PC-3 (cell line): ENCODE results near the gene MBD3.

Source experiments
- EZH2phosphoT487 ChIP-seq: fragments of 300-600 bp; sonication (generic); IDR thresholded peaks from 2 replicates; pipeline ENCODE4 v1.6.1; 2018; ENCODE audit warnings: mild to moderate bottlenecking, antibody characterized with exemption, low read length, borderline replicate concordance
- TF ChIP-seq, protein P1 (sequence below): fragments of 300-600 bp; sonication (generic); conservative IDR thresholded peaks from 2 replicates; pipeline ENCODE4 v1.5.1; 2017; ENCODE audit warnings: antibody characterized with exemption, low read depth, mild to moderate bottlenecking, low read length

DNA sequence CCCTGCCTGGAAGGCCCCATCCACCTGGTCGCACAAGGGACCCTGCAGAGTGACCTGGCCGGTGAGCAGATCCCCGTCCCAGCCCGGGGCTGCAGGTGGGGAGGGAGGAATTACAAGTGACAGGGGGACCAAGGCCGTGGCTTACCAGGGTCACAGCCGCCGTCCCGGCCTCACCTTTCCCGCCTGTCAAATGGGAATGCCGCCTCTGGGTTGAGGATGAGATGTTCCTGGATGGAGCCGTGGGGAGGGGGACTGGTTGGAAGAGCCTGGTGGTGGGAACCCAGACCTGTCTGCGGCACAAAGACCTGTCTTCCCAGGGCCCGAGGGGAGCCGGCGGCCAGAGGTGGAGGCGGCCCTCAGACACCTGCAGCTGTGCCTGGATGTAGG, 63.2 kb downstream of the MBD3 start:
- TF ChIP-seq, protein P1, sequence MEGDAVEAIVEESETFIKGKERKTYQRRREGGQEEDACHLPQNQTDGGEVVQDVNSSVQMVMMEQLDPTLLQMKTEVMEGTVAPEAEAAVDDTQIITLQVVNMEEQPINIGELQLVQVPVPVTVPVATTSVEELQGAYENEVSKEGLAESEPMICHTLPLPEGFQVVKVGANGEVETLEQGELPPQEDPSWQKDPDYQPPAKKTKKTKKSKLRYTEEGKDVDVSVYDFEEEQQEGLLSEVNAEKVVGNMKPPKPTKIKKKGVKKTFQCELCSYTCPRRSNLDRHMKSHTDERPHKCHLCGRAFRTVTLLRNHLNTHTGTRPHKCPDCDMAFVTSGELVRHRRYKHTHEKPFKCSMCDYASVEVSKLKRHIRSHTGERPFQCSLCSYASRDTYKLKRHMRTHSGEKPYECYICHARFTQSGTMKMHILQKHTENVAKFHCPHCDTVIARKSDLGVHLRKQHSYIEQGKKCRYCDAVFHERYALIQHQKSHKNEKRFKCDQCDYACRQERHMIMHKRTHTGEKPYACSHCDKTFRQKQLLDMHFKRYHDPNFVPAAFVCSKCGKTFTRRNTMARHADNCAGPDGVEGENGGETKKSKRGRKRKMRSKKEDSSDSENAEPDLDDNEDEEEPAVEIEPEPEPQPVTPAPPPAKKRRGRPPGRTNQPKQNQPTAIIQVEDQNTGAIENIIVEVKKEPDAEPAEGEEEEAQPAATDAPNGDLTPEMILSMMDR, result no peak
- no peak for TF ChIP-seq EZH2phosphoT487
